MM.1S (cell line): Measurements from ENCODE around the gene BCL2.

Source experiments
- DNase-seq: peaks from one replicate; pipeline ENCODE4 v3.0.0-alpha.2; 2015
- H2AFZ ChIP-seq: fragments of 300-600 bp; sonication (generic); 2 replicates; pipeline ENCODE4 v1.6.0; 2016; ENCODE audit warnings: antibody characterized with exemption, low read length
- H3F3A ChIP-seq: fragments of 300-600 bp; sonication (generic); 2 replicates; pipeline ENCODE4 v1.6.1; 2016; ENCODE audit warnings: mild to moderate bottlenecking, antibody characterized with exemption, low read length, moderate library complexity, mixed read lengths; ENCODE audit not compliant: insufficient read depth
- H3K27ac ChIP-seq: fragments of 300-600 bp; sonication (generic); 2 replicates; pipeline ENCODE4 v1.5.1; 2016; ENCODE audit warnings: mild to moderate bottlenecking, low read length
- H3K27me3 ChIP-seq: fragments of 300-600 bp; sonication (generic); replicated peaks from 2 replicates; pipeline ENCODE4 v1.6.0; 2016; ENCODE audit warnings: low read length; ENCODE audit not compliant: insufficient read depth
- H3K36me3 ChIP-seq: fragments of 300-600 bp; sonication (generic); replicated peaks from 2 replicates; pipeline ENCODE4 v1.6.1; 2016; ENCODE audit warnings: mild to moderate bottlenecking, low read length, mixed read lengths; ENCODE audit not compliant: insufficient read depth
- H3K4me1 ChIP-seq: fragments of 300-600 bp; sonication (generic); 2 replicates; pipeline ENCODE4 v1.6.1; 2016; ENCODE audit warnings: low read length, mixed read lengths
- H3K4me2 ChIP-seq: fragments of 300-600 bp; sonication (generic); 2 replicates; pipeline ENCODE4 v1.6.0; 2016; ENCODE audit warnings: low read depth, low read length
- H3K4me3 ChIP-seq: fragments of 300-600 bp; sonication (generic); 2 replicates; pipeline ENCODE4 v1.5.1; 2016; ENCODE audit warnings: low read length, mixed read lengths
- H3K79me2 ChIP-seq: fragments of 300-600 bp; sonication (generic); 2 replicates; pipeline ENCODE4 v1.6.1; 2016; ENCODE audit warnings: mixed run types, low read length, mixed read lengths
- H3K9ac ChIP-seq: fragments of 300-600 bp; sonication (generic); 2 replicates; pipeline ENCODE4 v1.6.1; 2016; ENCODE audit warnings: low read length, mixed read lengths
- H3K9me2 ChIP-seq: fragments of 300-600 bp; sonication (generic); replicated peaks from 2 replicates; pipeline ENCODE4 v1.6.1; 2016; ENCODE audit warnings: mild to moderate bottlenecking, low read length, mixed read lengths; ENCODE audit not compliant: insufficient read depth
- H3K9me3 ChIP-seq: fragments of 300-600 bp; sonication (generic); replicated peaks from 2 replicates; pipeline ENCODE4 v1.6.1; 2016; ENCODE audit warnings: mild to moderate bottlenecking, low read length, mixed read lengths; ENCODE audit not compliant: insufficient read depth
- H4K20me1 ChIP-seq: fragments of 300-600 bp; sonication (generic); 2 replicates; pipeline ENCODE4 v1.6.1; 2016; ENCODE audit warnings: mild to moderate bottlenecking, low read length, moderate library complexity, mixed read lengths; ENCODE audit not compliant: insufficient read depth
- EZH2 ChIP-seq: fragments of 300-600 bp; sonication (generic); optimal IDR thresholded peaks from 2 replicates; pipeline ENCODE3; 2017; ENCODE audit warnings: low read depth, mild to moderate bottlenecking, antibody characterized with exemption, low read length, mixed read lengths
- EZH2phosphoT487 ChIP-seq: fragments of 300-600 bp; sonication (generic); IDR thresholded peaks from 2 replicates; pipeline ENCODE4 v1.6.1; 2018; ENCODE audit warnings: antibody characterized with exemption, low read length
- TF ChIP-seq, protein P1 (sequence below): fragments of 300-600 bp; sonication (generic); IDR thresholded peaks from 2 replicates; pipeline ENCODE4 v1.5.1; 2016; ENCODE audit warnings: antibody characterized with exemption, low read length, mixed read lengths

The BCL2 gene

DNA sequence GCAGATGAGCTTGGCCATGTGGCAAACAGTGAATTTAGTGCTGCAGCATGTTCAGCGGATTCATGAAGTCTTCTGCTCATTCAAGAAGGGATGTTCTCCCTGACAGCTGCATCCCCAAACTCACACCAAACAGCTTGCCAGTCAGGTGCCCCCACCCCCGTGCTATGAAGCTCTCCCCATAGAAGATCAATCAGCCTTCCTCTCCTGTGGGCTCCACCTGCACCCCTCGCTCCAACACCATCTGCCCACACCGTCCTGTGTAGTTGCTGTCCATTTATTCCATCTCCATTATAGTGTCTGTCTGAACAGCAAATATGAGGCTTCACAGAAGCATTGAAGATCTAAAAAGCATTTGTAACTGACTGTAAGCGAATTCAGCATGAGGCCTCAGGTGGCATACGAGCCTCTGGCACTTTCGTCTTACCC is 218.9 kb downstream of the BCL2 start:
- no peak overlapping the region for H2AFZ ChIP-seq
- peaks cover 25% of the 10 kb centered on the region for H3K4me1 ChIP-seq
- peaks cover 13% of the 10 kb centered on the region for H3F3A ChIP-seq
- H3K27me3 ChIP-seq = no peaks in the 10 kb centered on the region
- no peak overlapping the region for H3K4me2 ChIP-seq
- no peaks in the 10 kb centered on the region for H4K20me1 ChIP-seq
- no peak for DNase-seq
- no peaks in the 10 kb centered on the region for H3K9me2 ChIP-seq
- no peak overlapping the region for H3K4me3 ChIP-seq
- H3K79me2 ChIP-seq = no peaks in the 10 kb centered on the region
- H3K27ac ChIP-seq = no peak overlapping the region
- no peaks in the 10 kb centered on the region for H3K9me3 ChIP-seq
- H3K9ac ChIP-seq = no peak overlapping the region
- H3K36me3 ChIP-seq = no peaks in the 10 kb centered on the region
- TF ChIP-seq EZH2 = no peak
- no peak for TF ChIP-seq EZH2phosphoT487
- TF ChIP-seq, protein P1, sequence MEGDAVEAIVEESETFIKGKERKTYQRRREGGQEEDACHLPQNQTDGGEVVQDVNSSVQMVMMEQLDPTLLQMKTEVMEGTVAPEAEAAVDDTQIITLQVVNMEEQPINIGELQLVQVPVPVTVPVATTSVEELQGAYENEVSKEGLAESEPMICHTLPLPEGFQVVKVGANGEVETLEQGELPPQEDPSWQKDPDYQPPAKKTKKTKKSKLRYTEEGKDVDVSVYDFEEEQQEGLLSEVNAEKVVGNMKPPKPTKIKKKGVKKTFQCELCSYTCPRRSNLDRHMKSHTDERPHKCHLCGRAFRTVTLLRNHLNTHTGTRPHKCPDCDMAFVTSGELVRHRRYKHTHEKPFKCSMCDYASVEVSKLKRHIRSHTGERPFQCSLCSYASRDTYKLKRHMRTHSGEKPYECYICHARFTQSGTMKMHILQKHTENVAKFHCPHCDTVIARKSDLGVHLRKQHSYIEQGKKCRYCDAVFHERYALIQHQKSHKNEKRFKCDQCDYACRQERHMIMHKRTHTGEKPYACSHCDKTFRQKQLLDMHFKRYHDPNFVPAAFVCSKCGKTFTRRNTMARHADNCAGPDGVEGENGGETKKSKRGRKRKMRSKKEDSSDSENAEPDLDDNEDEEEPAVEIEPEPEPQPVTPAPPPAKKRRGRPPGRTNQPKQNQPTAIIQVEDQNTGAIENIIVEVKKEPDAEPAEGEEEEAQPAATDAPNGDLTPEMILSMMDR = no peak

DNA sequence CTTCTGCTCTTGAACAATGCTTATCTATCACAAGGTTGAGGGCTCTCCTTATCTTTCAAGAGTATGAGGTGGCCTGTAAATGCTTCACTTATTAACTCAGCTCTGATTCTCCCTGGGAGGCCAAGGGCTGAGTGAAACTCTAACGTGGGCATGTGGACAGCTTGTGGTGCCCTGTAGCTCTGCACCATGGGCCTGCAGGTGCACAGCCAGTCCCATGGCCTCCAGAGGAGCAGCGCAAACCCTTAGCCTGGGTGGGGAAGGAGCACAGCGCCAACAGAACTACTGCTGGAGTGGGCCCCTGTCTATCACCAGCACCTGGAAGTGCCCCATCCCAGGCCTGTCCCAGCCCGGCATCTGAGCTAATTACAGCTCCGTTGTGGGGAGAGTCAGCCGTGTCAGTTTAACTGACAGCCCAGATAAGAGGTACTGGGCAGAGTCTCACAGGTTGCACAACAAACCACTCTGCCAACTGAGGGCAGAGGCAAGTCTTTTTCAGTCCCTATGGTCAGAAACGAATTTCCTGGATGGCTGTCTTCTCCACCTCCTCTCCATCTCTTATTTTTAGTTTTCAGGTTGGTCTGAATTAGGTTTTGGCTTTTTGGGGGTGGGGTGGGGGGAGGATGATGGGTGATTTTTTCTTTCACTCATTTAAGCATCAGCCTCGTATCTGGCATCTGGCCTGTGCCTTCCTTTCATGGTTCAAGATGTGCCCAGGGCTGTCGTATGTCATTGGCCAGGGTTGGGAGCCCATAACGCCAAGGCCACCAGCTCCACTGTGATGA is 219.5 kb downstream of the BCL2 start:
- Histone ChIP-seq H3K36me3 (no peaks in the 10 kb centered on the region), H3K9ac (no peak overlapping the region), H3K4me1 (peaks cover 25% of the 10 kb centered on the region), H3F3A (peaks cover 13% of the 10 kb centered on the region), H2AFZ (no peak overlapping the region), H3K27ac (no peak overlapping the region), H3K79me2 (no peaks in the 10 kb centered on the region), H3K4me3 (no peak overlapping the region), H4K20me1 (no peaks in the 10 kb centered on the region), H3K27me3 (no peaks in the 10 kb centered on the region), H3K9me3 (no peaks in the 10 kb centered on the region), H3K9me2 (no peaks in the 10 kb centered on the region), H3K4me2 (no peak overlapping the region)
- TF ChIP-seq, protein P1 = no peak
- no peak for TF ChIP-seq EZH2
- no peak for TF ChIP-seq EZH2phosphoT487
- DNase-seq = no peak

DNA sequence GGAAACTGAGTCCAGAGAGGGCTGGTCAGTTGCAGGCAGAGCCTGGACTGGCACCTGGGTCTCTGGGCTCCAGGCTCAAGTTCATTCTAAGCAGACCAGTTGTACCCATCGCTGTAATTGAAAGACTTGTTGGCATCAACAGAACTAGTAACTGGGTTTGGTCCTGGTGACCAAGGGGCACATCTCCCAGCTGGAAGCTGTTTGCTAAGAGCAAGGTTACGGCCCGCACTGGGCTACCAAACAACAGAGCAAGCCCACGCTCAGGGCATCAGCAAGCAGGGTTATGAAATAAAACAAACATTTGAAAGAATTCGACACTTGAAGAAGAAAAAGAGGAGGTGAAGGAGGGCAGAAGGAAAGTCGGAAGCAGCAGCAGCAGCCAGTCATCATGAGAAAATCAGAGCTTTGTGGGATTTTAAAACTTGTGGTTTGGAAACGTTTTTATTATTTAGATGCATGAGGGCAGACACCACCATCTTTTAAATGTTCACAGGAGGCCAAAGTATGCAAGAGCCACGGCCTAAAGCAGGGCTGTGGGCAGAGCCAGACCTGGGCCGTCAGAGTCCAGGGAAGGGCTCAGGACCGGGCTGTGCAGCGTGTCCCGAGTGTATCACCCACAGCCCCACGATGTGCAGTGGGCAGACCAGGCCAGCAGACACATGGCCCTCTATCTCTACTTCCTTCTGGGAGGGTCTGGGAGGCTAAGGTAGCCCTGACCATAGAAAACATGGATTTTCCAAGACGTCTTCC is 220.3 kb downstream of the BCL2 start:
- Histone ChIP-seq H3K4me2 (peak overlapping the region; percentile 82), H3K27me3 (no peaks in the 10 kb centered on the region), H3K27ac (peak overlapping the region; percentile 55; the same call in 1 of the 2 replicates), H3K4me3 (peak overlapping the region; percentile 29; the same call in 1 of the 2 replicates), H3K4me1 (peaks cover 25% of the 10 kb centered on the region), H2AFZ (peak overlapping the region; percentile 61; the same call in 1 of the 2 replicates), H3K9me2 (no peaks in the 10 kb centered on the region), H3F3A (peaks cover 13% of the 10 kb centered on the region), H4K20me1 (no peaks in the 10 kb centered on the region), H3K9ac (no peak overlapping the region; the same call in 1 of the 2 replicates), H3K9me3 (no peaks in the 10 kb centered on the region), H3K36me3 (no peaks in the 10 kb centered on the region), H3K79me2 (no peaks in the 10 kb centered on the region)
- TF ChIP-seq, protein P1 = no peak
- TF ChIP-seq EZH2 = no peak
- TF ChIP-seq EZH2phosphoT487 = no peak
- no peak for DNase-seq
